Measurements from ENCODE around the gene REM2.
"Not testable (repeated sequence)": the region's sequence is repeated elsewhere in the genome, so short reads cannot be mapped to it uniquely, and the experiment has no call there.

The REM2 gene

GRCh38 chr14:22900081-22900799 is 17.2 kb downstream of the REM2 start:
- peak; percentile 44 for DNase-seq

DNA sequence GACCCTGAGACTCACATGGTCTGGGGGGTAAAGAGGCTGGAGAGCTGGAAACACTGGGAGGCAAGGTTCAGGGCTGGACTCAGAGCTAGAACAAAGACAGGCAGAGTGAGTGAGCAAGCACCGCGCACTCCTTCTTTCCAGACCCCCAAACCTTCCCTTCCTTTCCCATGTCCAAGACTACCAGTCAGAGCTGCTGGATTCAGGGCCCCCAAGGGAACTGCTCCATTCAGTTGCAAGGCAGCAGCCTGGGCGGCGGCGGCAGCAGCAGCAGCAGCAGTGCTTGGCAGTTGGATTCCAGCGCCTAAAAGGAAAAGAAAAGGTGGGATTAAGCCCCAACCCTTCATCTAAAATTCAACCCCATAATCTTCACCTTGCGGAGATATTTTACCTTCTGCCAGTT is 18.8 kb downstream of the REM2 start:
- DNase-seq = no peak

- DNase-seq = no peak
These were observed 20.7 kb downstream of the REM2 start for GRCh38 chr14:22903742-22904087.

DNA sequence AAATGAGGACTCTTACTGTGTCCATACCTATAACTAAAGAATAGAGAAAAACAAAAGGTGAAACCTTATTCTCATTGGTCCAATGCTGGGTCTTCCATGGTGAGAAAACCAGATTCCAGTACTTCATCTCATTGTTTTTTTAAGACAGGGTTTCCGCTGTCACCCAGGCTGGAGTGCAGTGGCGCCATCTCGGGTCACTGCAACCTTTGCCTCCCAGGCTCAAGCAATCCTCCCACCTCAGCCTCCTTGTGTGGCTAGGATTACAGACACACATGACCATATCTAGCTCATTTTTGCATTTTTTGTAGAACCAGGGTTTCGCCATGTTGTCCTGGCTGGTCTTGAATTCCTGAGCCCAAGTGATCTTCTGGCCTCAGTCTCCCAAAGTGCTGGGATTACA is 22.6 kb downstream of the REM2 start:
- no peak for DNase-seq

DNA sequence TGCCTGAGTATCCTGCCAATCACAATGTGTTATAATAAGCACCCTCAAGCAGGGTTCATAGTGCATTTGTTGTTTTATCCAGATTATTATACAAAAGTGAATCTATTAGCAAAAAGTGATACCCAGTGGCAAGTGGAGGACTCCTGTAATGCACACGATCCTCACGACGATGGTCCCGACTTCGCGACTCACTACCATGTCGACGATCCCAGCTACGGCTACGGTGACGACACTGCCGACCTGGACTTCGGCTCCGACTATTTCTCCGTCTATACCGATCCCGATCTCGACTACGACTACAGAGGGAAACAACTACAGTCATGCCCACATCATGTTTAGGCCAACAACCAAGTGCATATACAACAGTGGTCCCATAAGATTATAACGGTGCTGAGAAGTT is 23.1 kb downstream of the REM2 start:
- no peak for DNase-seq

- DNase-seq = no peak
These were observed 24.4 kb downstream of the REM2 start for GRCh38 chr14:22907429-22907828.

DNA sequence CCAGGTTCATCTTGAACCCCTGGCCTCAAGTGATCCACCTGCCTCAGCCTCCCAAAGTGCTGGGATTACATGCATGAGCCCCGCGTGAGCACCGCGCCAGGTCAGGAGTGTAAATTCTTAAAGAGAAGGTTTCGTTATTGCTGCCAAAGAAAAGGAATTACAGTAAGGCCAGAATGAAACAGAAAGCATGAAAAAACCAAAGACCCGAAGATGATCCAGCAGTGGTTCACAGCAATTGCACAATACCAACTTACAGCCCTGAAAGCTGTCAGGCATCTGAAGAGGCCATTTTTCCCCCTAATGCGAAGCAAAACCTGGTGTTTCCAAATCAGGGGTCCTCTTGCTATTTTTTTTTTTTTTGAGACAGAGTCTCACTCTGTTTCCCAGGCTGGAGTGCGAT is 25.6 kb downstream of the REM2 start:
- no peak for DNase-seq

- DNase-seq = no peak
These were observed 27.9 kb downstream of the REM2 start for GRCh38 chr14:22910916-22911315.

- not testable (repeated sequence) for DNase-seq
These were observed 31.8 kb downstream of the REM2 start for GRCh38 chr14:22914836-22915235.

GRCh38 chr14:22915886-22916521 is 33.0 kb downstream of the REM2 start:
- no peak for DNase-seq

DNA sequence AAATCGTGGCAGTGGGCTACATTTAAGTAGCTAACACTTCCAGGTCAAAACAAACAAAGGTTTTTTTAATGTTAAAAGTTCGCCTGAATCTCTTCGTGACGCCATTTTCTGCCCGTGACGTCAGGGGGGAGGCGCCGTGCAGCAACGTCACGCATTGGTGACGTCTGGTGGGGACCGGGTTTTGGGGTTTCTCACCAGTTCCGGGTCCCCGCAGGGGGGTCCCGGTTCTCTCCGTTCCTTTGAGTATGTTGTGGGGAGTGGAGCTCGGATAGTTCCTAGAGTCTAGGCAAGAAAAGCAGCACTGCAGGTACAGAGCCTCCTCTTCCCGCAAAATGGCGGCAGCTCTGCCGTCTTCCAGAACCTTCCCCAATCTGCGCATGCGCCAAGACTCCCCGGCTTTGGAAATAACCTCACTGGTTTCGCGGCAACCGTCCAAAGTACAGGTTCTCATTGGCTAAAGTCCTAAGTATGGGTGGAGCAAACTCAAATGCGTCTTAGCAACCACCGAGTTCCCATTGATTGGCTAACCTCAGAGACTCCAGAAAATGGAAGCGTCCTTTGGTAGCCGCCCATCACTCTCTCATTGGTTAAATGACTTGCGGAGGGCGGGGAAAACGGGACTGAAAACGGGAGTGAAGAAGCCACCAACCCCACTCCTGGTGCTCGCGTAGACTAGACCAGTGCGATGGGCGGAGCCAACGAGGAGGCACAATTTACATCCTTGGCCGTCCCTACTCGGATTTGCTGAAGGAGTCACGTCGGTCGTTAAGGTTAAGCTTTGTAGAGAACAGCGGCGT is 36.0 kb downstream of the REM2 start, which contains the start of gene RBM23:
Gene RBM23, minus strand, starts transcription at position 346 of the 797 bp plus-strand sequence.
- DNase-seq = peak; percentile 100

DNA sequence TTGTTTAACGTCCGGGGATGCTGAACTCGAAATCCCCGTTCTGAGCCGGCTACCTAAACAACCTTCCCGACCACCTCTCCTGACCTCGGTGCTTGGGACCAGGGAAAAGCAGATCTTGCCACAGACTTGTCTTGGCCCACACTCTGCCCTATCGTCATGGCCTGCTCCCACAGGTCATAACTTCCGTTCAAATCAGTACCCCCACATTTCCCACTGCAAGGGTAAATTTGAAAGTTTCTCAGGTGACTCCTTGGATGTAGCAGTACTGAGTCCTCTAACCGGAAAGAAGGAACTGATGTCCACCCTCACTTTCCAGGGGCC is 36.5 kb downstream of the REM2 start:
- no peak for DNase-seq

- DNase-seq = no peak
These were observed 37.7 kb downstream of the REM2 start for GRCh38 chr14:22920697-22921096.

- no peak for DNase-seq
These were observed 39.3 kb downstream of the REM2 start for GRCh38 chr14:22922294-22922693.

- no peak for DNase-seq
These were observed 40.7 kb downstream of the REM2 start for GRCh38 chr14:22923746-22924145.

GRCh38 chr14:22925513-22925912 is 42.5 kb downstream of the REM2 start:
- DNase-seq = no peak

DNA sequence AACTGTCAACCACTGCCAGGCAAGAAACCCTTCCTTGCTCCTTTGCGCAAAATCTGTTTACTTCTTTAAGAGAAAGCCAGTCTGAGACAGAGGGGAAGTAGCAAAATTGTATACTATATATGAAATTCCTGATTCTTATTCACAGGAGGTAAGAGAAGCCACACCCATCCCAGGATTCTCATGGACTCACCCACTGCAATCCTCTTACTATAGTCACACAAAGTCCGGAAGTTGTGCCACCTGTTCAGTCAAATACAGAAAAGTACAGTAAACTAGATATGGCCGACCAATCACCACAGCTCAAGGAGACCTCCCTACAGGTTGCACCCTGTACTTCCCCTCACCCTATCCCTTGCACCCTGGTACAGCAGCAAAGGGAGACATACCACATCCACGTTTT is 43.3 kb downstream of the REM2 start:
- no peak for DNase-seq

- DNase-seq = no peak
These were observed 45.4 kb downstream of the REM2 start for GRCh38 chr14:22928237-22929103.

- DNase-seq = peak; percentile 99
These were observed 46.3 kb downstream of the REM2 start, which contains the start of gene PRMT5 for GRCh38 chr14:22929104-22929960. Gene PRMT5 (minus strand): TSS chr14:22929376. CDS start chr14:22929361, 15 bp downstream.

- DNase-seq = no peak
These were observed 46.9 kb downstream of the REM2 start for GRCh38 chr14:22929961-22930364.

GRCh38 chr14:22932146-22932545 is 49.1 kb downstream of the REM2 start:
- DNase-seq = no peak

- no peak for DNase-seq
These were observed 52.1 kb downstream of the REM2 start for GRCh38 chr14:22935156-22935555.

Data from DMS153 (cell line).